ENCODE results near the gene CPEB4.

DNA sequence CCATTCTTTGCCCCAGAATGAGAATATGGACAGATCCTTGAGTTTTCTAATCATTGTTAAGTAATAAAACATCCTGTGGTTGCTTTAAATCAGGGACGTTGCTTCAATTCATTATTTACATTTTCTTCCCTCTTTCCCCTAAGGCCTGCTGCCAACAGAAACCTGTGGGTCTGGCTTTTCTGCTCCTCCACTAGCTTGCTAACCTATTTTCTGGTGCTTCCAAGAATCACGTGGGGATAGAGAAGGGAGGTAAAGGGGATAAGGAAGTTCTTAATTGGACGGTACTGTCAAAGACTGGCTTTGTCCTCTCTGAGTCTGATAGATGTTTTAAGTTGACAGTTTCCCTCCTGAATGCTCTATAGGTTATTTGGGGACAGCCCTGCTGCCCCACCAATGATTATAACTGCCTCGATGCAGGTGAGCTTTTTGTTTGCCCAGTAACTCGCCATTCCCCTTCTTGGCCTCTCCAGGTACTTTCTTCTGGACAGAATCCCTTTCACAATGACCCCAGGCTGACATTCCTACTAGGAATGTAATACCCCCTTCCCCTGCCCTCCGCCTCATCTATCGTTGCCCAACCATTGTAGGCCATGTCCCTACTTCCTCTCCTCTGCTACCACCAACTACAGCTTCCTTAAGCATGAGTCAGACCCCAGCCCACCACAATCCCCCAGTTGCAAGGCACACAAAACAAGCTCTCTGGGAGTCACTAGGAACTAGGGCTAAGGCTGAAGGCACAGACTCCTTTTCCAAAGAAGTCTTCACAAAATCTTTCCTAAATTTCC is 19.9 kb upstream of the CPEB4 start:
- TF ChIP-seq POLR2A (IDR thresholded peaks at IDR 0.05) (no peak), CTCF (IDR thresholded peaks at IDR 0.05 in 4 of 5, conservative IDR thresholded peaks at IDR 0.05 in 1 of 5) (no peak)
